HL-60 (cell line): Measurements from ENCODE around the gene CBLC.

Experiments used
- GABPA ChIP-seq: IDR thresholded peaks from 2 replicates; pipeline ENCODE4 v1.6.1; 2012; ENCODE audit warnings: low read depth
- TF ChIP-seq, protein P1 (sequence below): IDR thresholded peaks from one replicate; pipeline ENCODE4 v1.5.1; 2011; ENCODE audit warnings: low read length, control low read depth, inconsistent platforms; ENCODE audit not compliant: insufficient read depth

DNA sequence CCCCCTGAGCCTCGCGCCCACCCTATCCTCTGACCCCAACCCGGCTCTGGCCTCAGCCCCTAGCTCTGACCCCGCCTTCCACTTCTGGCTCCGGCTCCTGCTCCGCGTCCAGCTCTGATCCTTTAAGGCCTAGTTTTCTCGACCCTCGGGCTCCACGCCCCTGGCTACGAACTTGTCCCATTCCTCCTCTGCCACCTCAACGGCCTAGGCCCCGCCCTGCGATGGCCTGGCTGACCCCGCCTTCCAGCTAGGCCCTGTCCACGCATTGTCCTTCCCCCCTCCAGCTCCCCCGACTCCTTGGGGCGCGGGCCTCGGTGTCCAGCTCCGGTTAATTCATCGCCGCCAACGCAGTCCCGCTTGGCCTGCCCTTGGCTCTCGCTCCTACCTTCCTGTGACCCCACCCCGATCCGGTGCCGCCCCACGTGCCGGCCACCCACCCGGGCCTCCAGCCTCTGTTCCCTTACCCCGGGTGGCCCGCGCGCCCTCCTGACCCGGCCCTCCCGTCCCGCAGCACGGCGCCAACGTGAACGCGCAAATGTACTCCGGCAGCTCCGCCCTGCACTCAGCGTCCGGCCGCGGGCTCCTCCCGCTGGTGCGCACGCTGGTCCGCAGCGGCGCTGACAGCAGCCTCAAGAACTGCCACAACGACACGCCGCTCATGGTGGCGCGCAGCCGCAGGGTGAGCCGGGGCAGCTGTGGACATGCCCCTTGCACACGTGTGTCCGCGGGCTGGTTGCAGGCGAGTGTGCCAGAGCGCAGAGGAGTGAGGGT is 19.8 kb upstream of the CBLC start:
- TF ChIP-seq, protein P1, sequence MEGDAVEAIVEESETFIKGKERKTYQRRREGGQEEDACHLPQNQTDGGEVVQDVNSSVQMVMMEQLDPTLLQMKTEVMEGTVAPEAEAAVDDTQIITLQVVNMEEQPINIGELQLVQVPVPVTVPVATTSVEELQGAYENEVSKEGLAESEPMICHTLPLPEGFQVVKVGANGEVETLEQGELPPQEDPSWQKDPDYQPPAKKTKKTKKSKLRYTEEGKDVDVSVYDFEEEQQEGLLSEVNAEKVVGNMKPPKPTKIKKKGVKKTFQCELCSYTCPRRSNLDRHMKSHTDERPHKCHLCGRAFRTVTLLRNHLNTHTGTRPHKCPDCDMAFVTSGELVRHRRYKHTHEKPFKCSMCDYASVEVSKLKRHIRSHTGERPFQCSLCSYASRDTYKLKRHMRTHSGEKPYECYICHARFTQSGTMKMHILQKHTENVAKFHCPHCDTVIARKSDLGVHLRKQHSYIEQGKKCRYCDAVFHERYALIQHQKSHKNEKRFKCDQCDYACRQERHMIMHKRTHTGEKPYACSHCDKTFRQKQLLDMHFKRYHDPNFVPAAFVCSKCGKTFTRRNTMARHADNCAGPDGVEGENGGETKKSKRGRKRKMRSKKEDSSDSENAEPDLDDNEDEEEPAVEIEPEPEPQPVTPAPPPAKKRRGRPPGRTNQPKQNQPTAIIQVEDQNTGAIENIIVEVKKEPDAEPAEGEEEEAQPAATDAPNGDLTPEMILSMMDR, result no peak
- TF ChIP-seq GABPA, result no peak
